Stimulated activated CD4-positive, alpha-beta T cell treated with anti-CD3 and anti-CD28 coated beads, Interleukin-2, amount 100 ng/mL, for 4 hours (primary cell): Measurements from ENCODE around the gene RNASE7.

Source experiments
- DNase-seq: peaks from one replicate; pipeline ENCODE4 v3.0.0-alpha.2; 2020; ENCODE audit warnings: low read depth

The RNASE7 gene

DNA sequence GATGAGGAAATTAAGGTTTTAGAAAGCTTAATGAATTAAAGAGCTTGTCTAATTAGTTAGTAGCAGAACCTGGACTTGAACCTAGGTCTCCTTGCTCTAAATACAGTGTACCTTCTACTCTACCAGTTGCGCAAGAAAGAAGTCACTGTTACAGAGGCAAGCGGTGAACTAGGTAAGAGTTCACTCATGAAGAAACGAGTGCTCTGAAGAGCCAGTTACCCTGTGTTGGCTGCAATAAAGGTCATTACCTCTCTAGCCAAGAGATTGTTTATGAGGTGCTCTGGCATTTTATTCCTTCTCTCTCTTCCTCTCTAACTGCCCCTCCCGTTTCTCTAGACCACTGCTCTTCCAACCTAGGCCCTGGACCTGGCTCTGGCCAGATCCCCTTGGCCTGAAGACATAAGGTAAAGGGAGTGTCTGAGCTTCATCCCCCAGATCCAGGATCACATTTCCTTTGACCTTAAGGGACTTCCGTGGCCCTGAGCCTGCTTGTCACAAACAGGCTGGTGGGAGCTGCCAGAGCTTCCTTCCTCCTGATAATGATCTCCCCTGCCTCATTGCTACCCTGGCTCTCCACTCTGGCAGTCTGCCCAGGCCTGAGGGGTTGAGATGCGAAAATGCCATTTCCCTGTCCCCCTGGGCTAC is 1.9 kb downstream of the RNASE7 start:
- no peak for DNase-seq

DNA sequence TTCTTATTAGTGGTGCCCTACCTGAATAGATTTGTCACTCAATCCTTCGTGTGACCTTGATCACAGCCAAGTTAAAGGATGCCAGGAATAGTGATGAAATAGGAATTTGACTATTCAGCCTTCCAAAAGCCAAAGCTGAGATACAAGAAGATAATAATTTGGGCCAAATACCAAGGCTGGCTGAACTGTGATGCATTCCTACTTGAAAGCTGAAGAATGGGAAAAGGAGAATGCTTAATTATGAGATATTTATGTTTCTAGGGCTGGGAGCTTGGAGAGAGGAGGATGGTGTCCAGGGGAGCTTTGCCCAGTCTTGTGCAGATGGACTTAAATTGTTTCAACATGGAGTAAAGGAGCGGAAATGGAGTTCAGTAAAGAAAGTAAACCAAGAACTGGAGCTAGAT is 5.2 kb downstream of the RNASE7 start:
- no peak for DNase-seq

DNA sequence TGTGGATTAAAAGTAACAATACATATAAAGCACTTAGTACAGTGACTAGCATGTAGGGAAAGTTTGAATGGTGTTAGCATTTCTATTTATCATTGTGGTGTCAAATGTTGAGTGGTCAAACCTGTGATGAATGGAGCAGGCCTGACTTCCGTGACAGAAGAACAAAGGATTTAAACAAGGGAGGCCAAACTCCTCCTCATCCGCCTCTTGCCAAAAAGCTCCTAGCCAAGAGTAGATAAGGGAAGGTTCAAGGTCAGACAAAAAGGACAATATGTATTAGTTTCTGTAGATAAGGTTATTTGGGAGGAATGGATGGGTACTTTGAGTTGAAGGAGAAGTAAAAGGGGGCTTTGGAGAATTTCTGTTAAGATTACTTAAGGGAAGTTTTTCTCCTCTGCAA is 6.5 kb downstream of the RNASE7 start:
- no peak for DNase-seq

DNA sequence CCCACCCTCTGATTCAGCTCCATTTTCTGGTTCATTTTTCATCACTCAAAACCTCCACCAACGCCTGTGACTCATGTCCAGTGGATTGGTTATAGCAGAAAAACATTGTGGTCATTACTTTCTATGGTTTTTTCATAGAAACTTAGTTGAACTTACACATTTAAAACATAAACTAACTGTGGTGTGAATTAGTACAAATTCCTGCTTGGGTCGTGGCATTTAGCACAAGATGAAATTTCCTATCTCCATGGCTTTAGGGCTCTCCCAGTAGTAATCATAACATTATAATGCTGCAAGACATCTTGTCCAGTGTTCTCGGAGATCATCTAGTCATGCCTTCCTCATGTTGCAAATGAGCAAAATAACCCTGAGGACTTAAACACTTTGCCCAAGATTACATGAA is 7.1 kb downstream of the RNASE7 start:
- DNase-seq, result no peak

DNA sequence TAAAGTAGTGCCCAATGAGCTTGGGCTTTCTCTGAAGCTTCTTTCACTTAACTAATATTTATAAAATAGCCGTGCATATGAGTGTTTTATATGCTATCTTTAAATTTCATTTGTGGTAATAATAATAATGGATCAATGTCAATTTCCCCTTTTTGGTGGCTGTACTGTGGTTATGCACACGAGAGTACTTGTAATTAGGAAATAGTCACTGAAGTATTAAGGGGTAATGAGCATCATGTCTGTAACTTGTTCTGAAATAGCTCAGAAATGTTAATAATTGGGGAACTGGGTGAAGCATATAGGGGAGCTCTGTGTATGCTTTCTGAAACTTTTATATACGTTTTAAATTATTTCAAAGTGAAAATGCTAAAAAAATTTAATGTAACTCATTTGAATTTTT is 8.4 kb downstream of the RNASE7 start:
- no peak for DNase-seq

- DNase-seq, result no peak
These were observed 11.3 kb downstream of the RNASE7 start for GRCh38 chr14:21053184-21054122.

DNA sequence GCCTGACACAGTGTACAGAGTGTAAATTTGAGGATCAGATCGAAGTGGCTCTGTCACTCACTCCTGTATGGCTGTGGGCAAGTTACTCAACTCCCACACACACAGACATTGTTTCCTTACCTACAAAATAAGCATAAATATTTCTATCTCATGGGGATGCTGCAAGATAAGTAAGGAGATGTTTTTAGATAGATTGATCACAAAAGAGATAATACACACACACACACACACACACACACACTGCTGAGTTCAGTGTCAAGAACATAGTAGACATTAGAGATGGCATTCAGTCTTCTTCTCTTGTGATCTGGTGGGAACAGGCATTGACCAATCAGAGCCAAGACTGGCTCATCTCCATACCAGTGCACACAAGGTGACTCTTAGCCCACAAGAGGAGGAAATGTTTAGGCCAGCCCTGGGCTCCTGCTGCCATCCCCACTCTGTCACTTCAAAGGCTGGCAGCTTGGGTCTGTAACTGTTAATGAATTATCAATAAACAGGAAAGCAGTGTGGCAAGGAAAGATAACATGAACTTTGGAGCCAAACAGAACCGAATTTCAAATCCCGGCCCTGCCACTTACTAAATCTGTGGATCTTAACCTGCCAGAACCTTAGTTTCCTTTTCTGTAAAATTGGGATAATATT is 12.1 kb downstream of the RNASE7 start:
- DNase-seq, result no peak

DNA sequence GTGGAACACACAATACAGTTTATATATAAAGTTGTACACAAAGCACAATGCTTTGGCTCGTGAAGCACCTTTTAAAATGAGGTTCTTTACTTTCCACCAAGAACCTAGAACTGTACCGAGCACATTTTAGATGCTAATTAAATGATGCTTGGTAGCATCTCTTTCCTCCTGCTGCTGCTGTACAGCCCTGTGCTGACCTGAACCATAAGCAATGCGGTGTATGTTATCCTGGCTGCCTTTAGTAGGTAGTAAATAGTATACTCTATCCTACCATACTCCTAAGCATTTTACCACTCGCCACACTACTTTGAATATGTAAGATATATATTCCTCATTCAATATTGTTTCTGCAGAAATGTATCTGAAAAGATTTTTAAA is 12.6 kb downstream of the RNASE7 start:
- no peak for DNase-seq

DNA sequence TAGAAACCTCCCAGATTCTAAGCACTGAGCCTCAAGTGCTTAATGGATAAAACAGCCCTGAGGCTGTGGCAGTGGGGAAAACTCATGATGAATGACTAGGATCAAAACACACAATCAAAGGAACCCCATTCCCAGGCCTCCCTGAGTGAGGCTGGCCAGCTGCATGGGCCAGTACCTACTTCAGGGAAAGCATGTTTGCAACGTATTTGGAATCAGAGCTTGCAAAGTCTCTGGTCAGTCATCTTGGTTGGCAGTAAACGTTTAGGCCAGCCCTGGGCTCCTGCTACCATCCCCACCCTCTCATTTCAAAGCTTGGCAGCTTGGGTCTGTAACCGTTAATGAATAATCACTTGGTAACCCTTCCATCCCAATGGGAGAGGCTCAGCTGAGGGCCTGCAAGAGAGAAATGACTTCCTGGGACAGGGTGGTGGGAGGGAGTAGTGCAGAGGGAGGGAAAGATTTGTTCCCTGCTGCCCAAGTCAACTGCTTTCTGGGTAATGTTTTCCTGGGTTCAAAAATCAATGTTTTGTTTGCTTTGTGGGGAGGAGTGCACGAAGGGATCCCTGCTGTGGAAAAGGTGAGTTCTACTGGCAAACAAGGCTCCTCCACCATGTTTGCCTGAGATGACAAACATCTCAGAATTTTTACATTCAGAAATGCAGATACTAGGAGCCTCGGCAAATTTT is 13.4 kb downstream of the RNASE7 start:
- no peak for DNase-seq

GRCh38 chr14:21056520-21057163 is 14.5 kb downstream of the RNASE7 start:
- DNase-seq, result no peak

- DNase-seq, result no peak
These were observed 15.9 kb downstream of the RNASE7 start, which contains the start of gene RNASE8 for GRCh38 chr14:21057803-21058675. Gene RNASE8, plus strand, starts transcription at chr14:21057822. Its CDS starts 71 bp downstream, at chr14:21057893.

DNA sequence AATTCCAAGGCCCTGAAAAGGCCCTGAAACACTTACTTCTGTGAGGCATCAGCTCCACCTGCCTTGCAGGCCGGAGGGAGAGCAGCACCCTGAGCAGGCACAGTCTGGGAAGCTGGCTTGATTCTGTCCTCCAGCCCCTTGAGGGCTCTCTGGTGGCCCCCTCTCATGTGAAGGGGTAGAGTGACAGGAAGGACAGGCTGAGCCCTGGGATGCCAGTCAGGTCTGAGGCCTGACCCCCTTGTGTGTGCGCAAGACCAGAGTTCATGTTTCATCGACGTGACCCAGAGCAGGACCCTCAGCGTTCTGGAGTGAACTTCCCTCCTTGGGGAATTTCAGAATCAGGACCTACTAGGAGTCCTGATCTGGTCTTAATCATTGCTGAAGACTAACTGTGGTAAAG is 16.7 kb downstream of the RNASE7 start:
- no peak for DNase-seq

DNA sequence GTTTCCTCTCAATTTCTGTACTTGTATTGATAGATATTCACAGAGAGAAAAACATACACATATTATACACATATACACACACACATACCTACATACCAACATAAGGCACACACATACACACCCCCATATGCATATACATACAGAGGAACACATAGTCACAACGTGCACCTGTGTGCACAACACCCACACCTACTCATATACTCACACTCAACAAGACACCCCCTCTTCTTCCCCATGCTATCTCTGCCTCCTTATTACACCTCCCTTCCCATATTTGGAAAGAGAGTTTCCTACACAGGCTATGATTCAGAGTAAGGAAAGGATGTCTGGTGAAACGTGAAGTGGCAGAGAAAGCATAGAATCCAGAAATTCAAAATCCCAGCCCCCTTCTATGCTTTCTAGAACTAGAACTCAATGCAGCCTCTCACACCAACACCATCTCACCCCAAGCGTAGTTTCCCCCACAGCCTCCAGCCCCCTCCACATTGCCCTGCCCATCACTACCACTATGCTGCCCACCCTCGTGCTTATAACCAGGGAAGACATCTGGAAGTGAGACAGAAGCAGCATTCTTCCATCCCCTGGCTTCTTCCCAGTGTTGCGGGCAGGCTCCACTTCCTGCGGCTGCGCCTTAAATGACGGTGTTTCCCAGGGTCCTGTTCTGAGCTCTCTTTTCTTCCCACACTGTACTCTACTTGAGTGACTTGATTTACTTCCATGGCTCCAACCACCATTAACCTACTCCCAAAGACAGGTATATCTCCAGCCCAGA is 17.9 kb downstream of the RNASE7 start:
- DNase-seq, result no peak

GRCh38 chr14:21060614-21061346 is 18.6 kb downstream of the RNASE7 start:
- DNase-seq, result no peak

DNA sequence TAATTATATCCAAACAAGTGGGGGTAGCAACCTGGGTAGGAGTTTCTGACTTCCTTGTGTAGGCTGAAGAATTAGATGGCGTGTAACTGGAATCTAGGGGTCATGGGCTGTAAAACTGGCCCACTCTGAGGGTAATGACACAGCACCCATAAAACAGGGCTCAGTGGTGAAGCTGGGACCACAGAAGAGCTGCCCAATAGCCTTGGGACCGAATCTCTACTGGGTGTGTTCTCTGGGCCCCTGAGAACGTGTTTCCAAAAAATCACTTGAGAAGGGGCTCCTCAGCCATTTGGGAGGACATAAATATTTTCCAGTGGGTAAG is 19.1 kb downstream of the RNASE7 start:
- no peak for DNase-seq

- no peak for DNase-seq
These were observed 21.3 kb downstream of the RNASE7 start for GRCh38 chr14:21063479-21063878.

GRCh38 chr14:21066882-21067502 is 24.8 kb downstream of the RNASE7 start:
- DNase-seq, result no peak

- peak; percentile 22 for DNase-seq
These were observed 26.6 kb downstream of the RNASE7 start for GRCh38 chr14:21068521-21069387.
